Lower leg skin (tissue), 4 donors: Measurements from ENCODE around the gene OTC. TPM values are rescaled to one million over a fixed set of nuclear protein-coding genes. Genes with fewer than 3 reads are reported as not detected.

Experiments used
- DNase-seq, 2 donors: peaks; one replicate each; pipeline ENCODE4 v3.0.0-alpha.2; 2019; ENCODE audit warnings: low spot score in 2 of 2
- H3K4me3 ChIP-seq: fragments of 200-600 bp; sonication (generic); 2 replicates; pipeline ENCODE4 v1.5.1; 2017; ENCODE audit warnings: mild to moderate bottlenecking, low read depth; ENCODE audit not compliant: poor library complexity, severe bottlenecking
- CTCF ChIP-seq, 3 donors: fragments of 450-650 bp; IDR thresholded peaks; one replicate each; pipeline ENCODE4 v1.5.1; 2016; ENCODE audit warnings: antibody characterized with exemption in 3 of 3, mild to moderate bottlenecking in 3 of 3, moderate library complexity in 2 of 3
- POLR2A ChIP-seq, 2 donors: fragments of 450-650 bp; IDR thresholded peaks; one replicate each; pipeline ENCODE4 v1.6.1; 2016 to 2017; ENCODE audit warnings: antibody characterized with exemption in 2 of 2, mild to moderate bottlenecking in 1 of 2, moderate library complexity in 1 of 2
- WGBS, 2 donors: methylation state at CpG; one replicate each; pipeline ENCODE4 v1.1.5; 2018; 5-methylcytosine and 5-hydroxymethylcytosine counted together
- intact Hi-C: fragments of 100-400 bp; cut with DNase I; formaldehyde crosslinking; loops from one replicate; pipeline ENCODE4 v1.15.0; 2023; ENCODE audit warnings: low total_unique reads
- total RNA-seq, 4 donors: library from RNA; depleted of rRNA; stranded (reverse); fragments of >200 nt; gene quantifications; one replicate each; pipeline ENCODE4 v1.1.0, GENCODE V29; 2016

Gene OTC
- total RNA-seq, 4 donors from 2014 or later = not detected

GRCh38 chrX:38357747-38358673 is 5.6 kb downstream of the OTC start:
- intact Hi-C loops = no loop called here
- TF ChIP-seq POLR2A (IDR thresholded peaks at IDR 0.05) (no peak), CTCF (IDR thresholded peaks at IDR 0.05) (no peak)
- WGBS, 2 donors = 57 to 61% methylated on average over 4 of the region's 4 CpGs
- no peak for DNase-seq
- H3K4me3 ChIP-seq = no peak overlapping the region

- intact Hi-C loops = no loop called here
- no peak for DNase-seq
- TF ChIP-seq POLR2A (IDR thresholded peaks at IDR 0.05) (no peak), CTCF (IDR thresholded peaks at IDR 0.05) (no peak)
- no peak overlapping the region for H3K4me3 ChIP-seq
Measured at GRCh38 chrX:38363046-38363445, 10.6 kb downstream of the OTC start.

- intact Hi-C loops = no loop called here
- WGBS, 2 donors = 47 to 71% methylated on average over 2 to 3 of the region's 3 CpGs
- TF ChIP-seq POLR2A (IDR thresholded peaks at IDR 0.05) = no peak
- no peak for TF ChIP-seq CTCF (IDR thresholded peaks at IDR 0.05)
- no peak overlapping the region for H3K4me3 ChIP-seq
- DNase-seq = no peak
Measured at GRCh38 chrX:38365954-38366353, 13.6 kb downstream of the OTC start.

- 56 to 82% methylated on average over 2 of the region's 2 CpGs for WGBS, 2 donors
- intact Hi-C loops = no loop called here
- DNase-seq = no peak
- no peak overlapping the region for H3K4me3 ChIP-seq
- no peak for TF ChIP-seq POLR2A (IDR thresholded peaks at IDR 0.05)
- no peak for TF ChIP-seq CTCF (IDR thresholded peaks at IDR 0.05)
Measured at GRCh38 chrX:38368774-38369173, 16.4 kb downstream of the OTC start.

GRCh38 chrX:38371641-38372040 is 19.2 kb downstream of the OTC start:
- 55 to 68% methylated on average over 2 of the region's 2 CpGs for WGBS, 2 donors
- no peak overlapping the region for H3K4me3 ChIP-seq
- TF ChIP-seq POLR2A (IDR thresholded peaks at IDR 0.05) (no peak), CTCF (IDR thresholded peaks at IDR 0.05) (no peak)
- DNase-seq = no peak
- intact Hi-C loops = no loop called here
